ENCODE measurements around the gene SNX13. TPM values are rescaled to one million over a fixed set of nuclear protein-coding genes. Genes with fewer than 3 reads are reported as not detected.

The SNX13 gene
- total and polyA plus RNA-seq, 2 experiments from 2014 or later, result 17.4 to 57.6 TPM

DNA sequence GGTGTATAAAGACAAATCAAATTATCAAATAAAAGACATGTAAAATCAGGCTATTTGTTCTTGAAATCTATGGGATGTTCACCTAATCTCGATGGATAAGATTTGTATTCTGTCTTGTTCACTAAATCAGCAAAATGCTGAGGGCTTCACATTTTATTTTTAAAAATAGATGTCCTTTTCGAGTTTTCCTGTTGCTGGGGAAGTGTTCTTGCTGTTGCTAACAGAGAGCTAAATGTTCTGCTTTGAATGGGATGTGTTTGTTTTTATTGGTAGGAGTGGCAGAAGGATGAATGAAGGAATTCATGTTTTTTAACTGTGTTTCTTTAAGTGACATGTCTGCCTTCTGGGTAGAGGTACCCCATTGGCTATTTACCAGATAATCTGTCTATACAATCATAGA lies 7.3 kb upstream of the SNX13 start:
- H3K4me3 ChIP-seq, result no peak overlapping the region
- no peak for DNase-seq (ENCODE audit: low spot score)
- H3K79me2 ChIP-seq, result no peaks in the 10 kb centered on the region
- no peak overlapping the region for H3K4me2 ChIP-seq
- H3K27me3 ChIP-seq, result no peaks in the 10 kb centered on the region
- no peaks in the 10 kb centered on the region for H3K36me3 ChIP-seq (replicated peaks; ENCODE audit: insufficient read depth, low read depth)
- 77% methylated on average over 2 of the region's 2 CpGs for WGBS (ENCODE audit: low lambda C conversion rate, missing lambda C conversion rate)
- no peaks in the 10 kb centered on the region for H3K4me1 ChIP-seq (ENCODE audit: insufficient read depth)
- no peak overlapping the region for H3K27ac ChIP-seq
- H4K20me1 ChIP-seq (ENCODE audit: insufficient read depth, poor library complexity, severe bottlenecking), result no peaks in the 10 kb centered on the region
- TF ChIP-seq EZH2 (IDR thresholded peaks at IDR 0.05; ENCODE audit: borderline replicate concordance) (no peak), EZH2phosphoT487 (IDR thresholded peaks at IDR 0.05; ENCODE audit: low read depth, severe bottlenecking, unreplicated experiment) (no peak)
- TF ChIP-seq, protein P1, sequence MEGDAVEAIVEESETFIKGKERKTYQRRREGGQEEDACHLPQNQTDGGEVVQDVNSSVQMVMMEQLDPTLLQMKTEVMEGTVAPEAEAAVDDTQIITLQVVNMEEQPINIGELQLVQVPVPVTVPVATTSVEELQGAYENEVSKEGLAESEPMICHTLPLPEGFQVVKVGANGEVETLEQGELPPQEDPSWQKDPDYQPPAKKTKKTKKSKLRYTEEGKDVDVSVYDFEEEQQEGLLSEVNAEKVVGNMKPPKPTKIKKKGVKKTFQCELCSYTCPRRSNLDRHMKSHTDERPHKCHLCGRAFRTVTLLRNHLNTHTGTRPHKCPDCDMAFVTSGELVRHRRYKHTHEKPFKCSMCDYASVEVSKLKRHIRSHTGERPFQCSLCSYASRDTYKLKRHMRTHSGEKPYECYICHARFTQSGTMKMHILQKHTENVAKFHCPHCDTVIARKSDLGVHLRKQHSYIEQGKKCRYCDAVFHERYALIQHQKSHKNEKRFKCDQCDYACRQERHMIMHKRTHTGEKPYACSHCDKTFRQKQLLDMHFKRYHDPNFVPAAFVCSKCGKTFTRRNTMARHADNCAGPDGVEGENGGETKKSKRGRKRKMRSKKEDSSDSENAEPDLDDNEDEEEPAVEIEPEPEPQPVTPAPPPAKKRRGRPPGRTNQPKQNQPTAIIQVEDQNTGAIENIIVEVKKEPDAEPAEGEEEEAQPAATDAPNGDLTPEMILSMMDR (IDR thresholded peaks at IDR 0.05; ENCODE audit: poor library complexity), result no peak
- no peak overlapping the region for H2AFZ ChIP-seq
- H3K9me3 ChIP-seq (ENCODE audit: low read depth), result no peaks in the 10 kb centered on the region
- no peaks in the 10 kb centered on the region for H3K9me2 ChIP-seq (replicated peaks; ENCODE audit: insufficient read depth)

DNA sequence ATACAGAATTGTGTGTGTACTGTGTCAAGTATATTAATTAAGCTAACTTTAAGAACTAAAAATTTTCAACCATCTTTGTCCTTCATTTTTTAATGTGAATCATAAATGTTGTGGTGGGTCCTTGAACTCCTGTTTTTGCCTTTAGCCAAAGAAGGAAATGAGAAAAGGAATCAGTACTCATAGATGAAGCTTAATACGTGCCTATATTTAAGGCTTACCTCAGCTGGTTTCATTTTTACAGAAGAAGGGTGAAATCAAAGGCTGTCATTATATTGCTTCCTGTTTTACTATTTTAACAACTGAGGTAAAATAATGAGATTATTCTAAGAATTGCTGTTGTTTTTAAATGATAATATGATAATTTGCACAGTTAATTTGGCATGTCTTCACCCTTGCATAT lies 6.3 kb upstream of the SNX13 start:
- WGBS (ENCODE audit: low lambda C conversion rate, missing lambda C conversion rate), result 83% methylated on average over 1 of the region's 1 CpG
- no peak for TF ChIP-seq EZH2 (IDR thresholded peaks at IDR 0.05; ENCODE audit: borderline replicate concordance)
- TF ChIP-seq EZH2phosphoT487 (IDR thresholded peaks at IDR 0.05; ENCODE audit: low read depth, severe bottlenecking, unreplicated experiment), result no peak
- TF ChIP-seq, protein P1 (IDR thresholded peaks at IDR 0.05; ENCODE audit: poor library complexity), result no peak
- Histone ChIP-seq H3K27me3 (no peaks in the 10 kb centered on the region), H3K4me2 (no peak overlapping the region), H4K20me1 (ENCODE audit: insufficient read depth, poor library complexity, severe bottlenecking) (no peaks in the 10 kb centered on the region), H3K4me3 (no peak overlapping the region), H3K9me3 (ENCODE audit: low read depth) (no peaks in the 10 kb centered on the region), H2AFZ (no peak overlapping the region), H3K36me3 (replicated peaks; ENCODE audit: insufficient read depth, low read depth) (no peaks in the 10 kb centered on the region), H3K9me2 (replicated peaks; ENCODE audit: insufficient read depth) (no peaks in the 10 kb centered on the region), H3K79me2 (peaks cover 2% of the 10 kb centered on the region), H3K4me1 (ENCODE audit: insufficient read depth) (no peaks in the 10 kb centered on the region), H3K27ac (no peak overlapping the region)
- DNase-seq (ENCODE audit: low spot score), result no peak

GRCh38 chr7:17944720-17945119 lies 4.4 kb upstream of the SNX13 start:
- Histone ChIP-seq H3K36me3 (replicated peaks; ENCODE audit: insufficient read depth, low read depth) (no peaks in the 10 kb centered on the region), H3K27ac (no peak overlapping the region), H3K9me2 (replicated peaks; ENCODE audit: insufficient read depth) (no peaks in the 10 kb centered on the region), H3K4me1 (ENCODE audit: insufficient read depth) (no peaks in the 10 kb centered on the region), H3K4me2 (no peak overlapping the region), H3K27me3 (no peaks in the 10 kb centered on the region), H3K79me2 (peaks cover 5% of the 10 kb centered on the region), H3K9me3 (ENCODE audit: low read depth) (no peaks in the 10 kb centered on the region), H4K20me1 (ENCODE audit: insufficient read depth, poor library complexity, severe bottlenecking) (no peaks in the 10 kb centered on the region), H2AFZ (no peak overlapping the region), H3K4me3 (no peak overlapping the region)
- no peak for DNase-seq (ENCODE audit: low spot score)
- 92% methylated on average over 1 of the region's 1 CpG for WGBS (ENCODE audit: low lambda C conversion rate, missing lambda C conversion rate)
- no peak for TF ChIP-seq EZH2phosphoT487 (IDR thresholded peaks at IDR 0.05; ENCODE audit: low read depth, severe bottlenecking, unreplicated experiment)
- TF ChIP-seq, protein P1 (IDR thresholded peaks at IDR 0.05; ENCODE audit: poor library complexity), result no peak
- no peak for TF ChIP-seq EZH2 (IDR thresholded peaks at IDR 0.05; ENCODE audit: borderline replicate concordance)

DNA sequence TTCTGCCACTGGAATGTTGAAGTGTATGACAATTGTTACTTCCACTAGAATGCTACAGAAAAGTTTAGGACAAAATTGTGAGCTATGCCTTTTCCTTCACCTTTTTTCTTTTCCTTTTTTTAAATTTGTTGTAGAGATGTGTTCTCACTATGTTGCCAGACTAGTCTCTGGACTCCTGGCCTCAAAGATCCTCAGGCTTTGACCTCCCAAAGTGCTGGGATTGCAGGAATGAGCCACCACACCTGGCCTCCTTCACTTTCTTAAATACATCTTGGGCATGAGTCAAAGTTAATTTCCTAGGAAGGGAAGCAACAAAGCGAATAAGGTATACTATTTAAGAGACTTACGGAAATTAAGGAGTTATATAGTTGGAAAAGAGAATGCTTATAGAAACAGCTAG lies 2.7 kb upstream of the SNX13 start:
- H4K20me1 ChIP-seq (ENCODE audit: insufficient read depth, poor library complexity, severe bottlenecking), result peaks cover 2% of the 10 kb centered on the region
- H2AFZ ChIP-seq, result no peak overlapping the region
- H3K27ac ChIP-seq, result no peak overlapping the region
- no peak overlapping the region for H3K4me3 ChIP-seq
- no peaks in the 10 kb centered on the region for H3K36me3 ChIP-seq (replicated peaks; ENCODE audit: insufficient read depth, low read depth)
- peaks cover 5% of the 10 kb centered on the region for H3K4me1 ChIP-seq (ENCODE audit: insufficient read depth)
- WGBS (ENCODE audit: low lambda C conversion rate, missing lambda C conversion rate), result 94% methylated on average over 2 of the region's 2 CpGs
- no peak overlapping the region for H3K4me2 ChIP-seq
- H3K9me3 ChIP-seq (ENCODE audit: low read depth), result no peaks in the 10 kb centered on the region
- H3K27me3 ChIP-seq, result no peaks in the 10 kb centered on the region
- no peak for DNase-seq (ENCODE audit: low spot score)
- H3K9me2 ChIP-seq (replicated peaks; ENCODE audit: insufficient read depth), result no peaks in the 10 kb centered on the region
- peaks cover 22% of the 10 kb centered on the region for H3K79me2 ChIP-seq
- TF ChIP-seq, protein P1 (IDR thresholded peaks at IDR 0.05; ENCODE audit: poor library complexity), result no peak
- TF ChIP-seq EZH2phosphoT487 (IDR thresholded peaks at IDR 0.05; ENCODE audit: low read depth, severe bottlenecking, unreplicated experiment) (no peak), EZH2 (IDR thresholded peaks at IDR 0.05; ENCODE audit: borderline replicate concordance) (no peak)

Data from hepatocyte (in vitro differentiated cells).